Measurements from ENCODE around the gene MRPS10.

- TF ChIP-seq CTCF (IDR thresholded peaks at IDR 0.05; ENCODE audit: insufficient read depth, low read depth, low read length) (no peak), EZH2 (IDR thresholded peaks at IDR 0.05; ENCODE audit: insufficient read depth, low read length) (no peak)
These were observed 4.8 kb upstream of the MRPS10 start for GRCh38 chr6:42222448-42222847.

All from astrocyte (in vitro differentiated cells and primary cell).